ENCODE results near the gene FAAP20. TPM values are rescaled to one million over a fixed set of nuclear protein-coding genes. Genes with fewer than 3 reads are reported as not detected.

Gene FAAP20
- total RNA-seq, 1 donor from 2014 or later: 11.3 TPM

- Histone ChIP-seq H3K9ac (no peak overlapping the region), H3F3A (ENCODE audit: low read depth) (peaks cover 24% of the 10 kb centered on the region), H3K36me3 (no peaks in the 10 kb centered on the region), H3K4me1 (peaks cover 19% of the 10 kb centered on the region), H3K4me3 (peak overlapping the region; percentile 35), H3K4me2 (peak overlapping the region; percentile 79), H4K20me1 (ENCODE audit: low read depth) (peaks cover 40% of the 10 kb centered on the region), H3K27me3 (no peaks in the 10 kb centered on the region), H3K27ac (peak overlapping the region; percentile 28), H2AFZ (replicated peaks) (no peak overlapping the region), H3K79me2 (ENCODE audit: low read depth) (peaks cover 28% of the 10 kb centered on the region), H3K9me3 (ENCODE audit: low read depth) (no peaks in the 10 kb centered on the region)
- no peaks in the 10 kb centered on the region for H3K9me3 Mint-ChIP-seq
- peaks cover 3% of the 10 kb centered on the region for H3K27me3 Mint-ChIP-seq (ENCODE audit: insufficient read depth, low read depth)
- H3K36me3 Mint-ChIP-seq: peaks cover 7% of the 10 kb centered on the region
- peak; percentile 95 for DNase-seq (ENCODE audit: low spot score)
- H3K4me1 Mint-ChIP-seq: peaks cover 16% of the 10 kb centered on the region
- TF ChIP-seq, protein P1, sequence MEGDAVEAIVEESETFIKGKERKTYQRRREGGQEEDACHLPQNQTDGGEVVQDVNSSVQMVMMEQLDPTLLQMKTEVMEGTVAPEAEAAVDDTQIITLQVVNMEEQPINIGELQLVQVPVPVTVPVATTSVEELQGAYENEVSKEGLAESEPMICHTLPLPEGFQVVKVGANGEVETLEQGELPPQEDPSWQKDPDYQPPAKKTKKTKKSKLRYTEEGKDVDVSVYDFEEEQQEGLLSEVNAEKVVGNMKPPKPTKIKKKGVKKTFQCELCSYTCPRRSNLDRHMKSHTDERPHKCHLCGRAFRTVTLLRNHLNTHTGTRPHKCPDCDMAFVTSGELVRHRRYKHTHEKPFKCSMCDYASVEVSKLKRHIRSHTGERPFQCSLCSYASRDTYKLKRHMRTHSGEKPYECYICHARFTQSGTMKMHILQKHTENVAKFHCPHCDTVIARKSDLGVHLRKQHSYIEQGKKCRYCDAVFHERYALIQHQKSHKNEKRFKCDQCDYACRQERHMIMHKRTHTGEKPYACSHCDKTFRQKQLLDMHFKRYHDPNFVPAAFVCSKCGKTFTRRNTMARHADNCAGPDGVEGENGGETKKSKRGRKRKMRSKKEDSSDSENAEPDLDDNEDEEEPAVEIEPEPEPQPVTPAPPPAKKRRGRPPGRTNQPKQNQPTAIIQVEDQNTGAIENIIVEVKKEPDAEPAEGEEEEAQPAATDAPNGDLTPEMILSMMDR (IDR thresholded peaks at IDR 0.05): no peak
- TF ChIP-seq EZH2phosphoT487 (IDR thresholded peaks at IDR 0.05) (no peak), EZH2 (IDR thresholded peaks at IDR 0.05) (no peak)
- peak overlapping the region; percentile 75 for H3K4me3 Mint-ChIP-seq
- no peak overlapping the region for H3K27ac Mint-ChIP-seq
These were observed 4.8 kb downstream of the FAAP20 start for GRCh38 chr1:2189459-2190425.

- Histone ChIP-seq H3K79me2 (ENCODE audit: low read depth) (peaks cover 17% of the 10 kb centered on the region), H3K4me1 (peaks cover 12% of the 10 kb centered on the region), H3K27ac (no peak overlapping the region), H3K27me3 (no peaks in the 10 kb centered on the region), H3K4me3 (no peak overlapping the region), H3F3A (ENCODE audit: low read depth) (peaks cover 22% of the 10 kb centered on the region), H3K36me3 (no peaks in the 10 kb centered on the region), H2AFZ (replicated peaks) (no peak overlapping the region), H3K9ac (no peak overlapping the region), H3K4me2 (no peak overlapping the region), H3K9me3 (ENCODE audit: low read depth) (no peaks in the 10 kb centered on the region), H4K20me1 (ENCODE audit: low read depth) (peaks cover 33% of the 10 kb centered on the region)
- Mint-ChIP-seq H3K27ac (no peak overlapping the region), H3K4me3 (no peak overlapping the region), H3K36me3 (peaks cover 10% of the 10 kb centered on the region), H3K9me3 (no peaks in the 10 kb centered on the region), H3K4me1 (peaks cover 16% of the 10 kb centered on the region), H3K27me3 (ENCODE audit: insufficient read depth, low read depth) (peaks cover 3% of the 10 kb centered on the region)
- DNase-seq (ENCODE audit: low spot score): no peak
- TF ChIP-seq EZH2 (IDR thresholded peaks at IDR 0.05) (no peak), EZH2phosphoT487 (IDR thresholded peaks at IDR 0.05) (no peak)
- TF ChIP-seq, protein P1 (IDR thresholded peaks at IDR 0.05): no peak
These were observed 6.2 kb downstream of the FAAP20 start for GRCh38 chr1:2188336-2188735.

GRCh38 chr1:2187619-2188018 is 7.0 kb downstream of the FAAP20 start:
- Histone ChIP-seq H3K4me2 (no peak overlapping the region), H3K27me3 (no peaks in the 10 kb centered on the region), H3K27ac (no peak overlapping the region), H4K20me1 (ENCODE audit: low read depth) (peaks cover 26% of the 10 kb centered on the region), H3K4me3 (no peak overlapping the region), H3K9me3 (ENCODE audit: low read depth) (no peaks in the 10 kb centered on the region), H3K79me2 (ENCODE audit: low read depth) (peaks cover 10% of the 10 kb centered on the region), H3K9ac (no peak overlapping the region), H2AFZ (replicated peaks) (no peak overlapping the region), H3K36me3 (no peaks in the 10 kb centered on the region), H3K4me1 (peaks cover 9% of the 10 kb centered on the region), H3F3A (ENCODE audit: low read depth) (peaks cover 18% of the 10 kb centered on the region)
- peaks cover 7% of the 10 kb centered on the region for H3K27me3 Mint-ChIP-seq (ENCODE audit: insufficient read depth, low read depth)
- H3K4me1 Mint-ChIP-seq: peaks cover 13% of the 10 kb centered on the region
- peaks cover 10% of the 10 kb centered on the region for H3K36me3 Mint-ChIP-seq
- H3K9me3 Mint-ChIP-seq: no peaks in the 10 kb centered on the region
- DNase-seq (ENCODE audit: low spot score): no peak
- peak overlapping the region; percentile 89 for H3K27ac Mint-ChIP-seq
- H3K4me3 Mint-ChIP-seq: no peak overlapping the region
- TF ChIP-seq EZH2phosphoT487 (IDR thresholded peaks at IDR 0.05): no peak
- TF ChIP-seq EZH2 (IDR thresholded peaks at IDR 0.05): no peak

DNA sequence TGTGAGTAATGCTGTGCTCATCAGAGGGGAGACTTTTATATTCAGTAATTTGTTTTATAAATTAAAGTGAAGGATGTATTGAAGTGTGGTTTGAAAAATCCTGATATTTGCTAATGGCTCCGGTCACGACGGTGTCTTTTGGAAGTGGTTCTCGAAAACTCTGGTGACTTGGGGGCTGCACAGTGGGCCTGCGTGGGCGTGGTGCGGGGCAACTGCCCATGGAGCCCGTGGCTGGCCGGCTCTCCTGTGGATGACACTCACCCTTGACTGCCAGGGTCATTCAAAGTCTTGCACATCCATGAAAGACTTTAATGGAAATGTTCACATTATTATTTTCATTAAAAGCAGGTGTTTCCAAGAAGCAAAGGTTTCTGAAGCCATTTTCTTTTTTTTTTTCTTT is 7.7 kb downstream of the FAAP20 start:
- H3F3A ChIP-seq (ENCODE audit: low read depth): peaks cover 18% of the 10 kb centered on the region
- H4K20me1 ChIP-seq (ENCODE audit: low read depth): peaks cover 19% of the 10 kb centered on the region
- H3K4me2 ChIP-seq: no peak overlapping the region
- H3K9ac ChIP-seq: no peak overlapping the region
- no peak for TF ChIP-seq EZH2 (IDR thresholded peaks at IDR 0.05)
- TF ChIP-seq, protein P1 (IDR thresholded peaks at IDR 0.05): no peak
- TF ChIP-seq EZH2phosphoT487 (IDR thresholded peaks at IDR 0.05): no peak
- peaks cover 9% of the 10 kb centered on the region for H3K4me1 ChIP-seq
- Mint-ChIP-seq H3K4me1 (peaks cover 13% of the 10 kb centered on the region), H3K27ac (no peak overlapping the region), H3K36me3 (peaks cover 10% of the 10 kb centered on the region), H3K9me3 (no peaks in the 10 kb centered on the region), H3K27me3 (ENCODE audit: insufficient read depth, low read depth) (peaks cover 7% of the 10 kb centered on the region), H3K4me3 (no peak overlapping the region)
- DNase-seq (ENCODE audit: low spot score): no peak
- H2AFZ ChIP-seq (replicated peaks): no peak overlapping the region
- peaks cover 3% of the 10 kb centered on the region for H3K79me2 ChIP-seq (ENCODE audit: low read depth)
- no peak overlapping the region for H3K27ac ChIP-seq
- no peaks in the 10 kb centered on the region for H3K27me3 ChIP-seq
- no peak overlapping the region for H3K4me3 ChIP-seq
- H3K36me3 ChIP-seq: no peaks in the 10 kb centered on the region
- H3K9me3 ChIP-seq (ENCODE audit: low read depth): no peaks in the 10 kb centered on the region
